Hepatocyte (in vitro differentiated cells): ENCODE results near the gene STX11.

Experiments
- EZH2 ChIP-seq: fragments of 200-600 bp; sonication (generic); IDR thresholded peaks from 2 replicates; pipeline ENCODE4 v1.6.1; 2016; ENCODE audit warnings: antibody characterized with exemption, mild to moderate bottlenecking, borderline replicate concordance
- TF ChIP-seq, protein P1 (sequence below): fragments of 200-600 bp; sonication (generic); IDR thresholded peaks from 2 replicates; pipeline ENCODE4 v1.5.1; 2016; ENCODE audit warnings: antibody characterized with exemption, mild to moderate bottlenecking; ENCODE audit not compliant: poor library complexity

DNA sequence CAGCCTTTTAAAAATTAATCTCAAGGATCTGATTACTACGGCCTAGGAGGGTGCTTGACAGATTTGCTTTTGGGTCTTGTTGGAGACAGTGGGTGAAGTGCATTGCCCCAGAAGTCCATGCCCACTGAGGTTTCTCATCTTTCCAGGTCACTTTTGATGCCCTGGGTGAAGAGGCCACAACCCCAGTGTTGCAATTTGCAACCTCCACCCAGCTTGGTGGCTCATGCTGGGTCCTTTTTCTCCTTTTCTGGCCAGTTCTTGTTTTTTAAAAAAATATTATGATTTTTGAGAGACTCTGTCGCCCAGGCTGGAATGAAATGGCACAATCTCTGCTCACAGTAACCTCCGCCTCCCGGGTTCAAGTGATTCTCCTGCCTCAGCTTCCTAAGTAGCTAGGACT lies 9.4 kb downstream of the STX11 start:
- TF ChIP-seq, protein P1, sequence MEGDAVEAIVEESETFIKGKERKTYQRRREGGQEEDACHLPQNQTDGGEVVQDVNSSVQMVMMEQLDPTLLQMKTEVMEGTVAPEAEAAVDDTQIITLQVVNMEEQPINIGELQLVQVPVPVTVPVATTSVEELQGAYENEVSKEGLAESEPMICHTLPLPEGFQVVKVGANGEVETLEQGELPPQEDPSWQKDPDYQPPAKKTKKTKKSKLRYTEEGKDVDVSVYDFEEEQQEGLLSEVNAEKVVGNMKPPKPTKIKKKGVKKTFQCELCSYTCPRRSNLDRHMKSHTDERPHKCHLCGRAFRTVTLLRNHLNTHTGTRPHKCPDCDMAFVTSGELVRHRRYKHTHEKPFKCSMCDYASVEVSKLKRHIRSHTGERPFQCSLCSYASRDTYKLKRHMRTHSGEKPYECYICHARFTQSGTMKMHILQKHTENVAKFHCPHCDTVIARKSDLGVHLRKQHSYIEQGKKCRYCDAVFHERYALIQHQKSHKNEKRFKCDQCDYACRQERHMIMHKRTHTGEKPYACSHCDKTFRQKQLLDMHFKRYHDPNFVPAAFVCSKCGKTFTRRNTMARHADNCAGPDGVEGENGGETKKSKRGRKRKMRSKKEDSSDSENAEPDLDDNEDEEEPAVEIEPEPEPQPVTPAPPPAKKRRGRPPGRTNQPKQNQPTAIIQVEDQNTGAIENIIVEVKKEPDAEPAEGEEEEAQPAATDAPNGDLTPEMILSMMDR, result no peak
- no peak for TF ChIP-seq EZH2
